Stimulated activated CD4-positive, alpha-beta T cell treated with anti-CD3 and anti-CD28 coated beads, Interleukin-4, amount 100 ng/mL, for 24 hours (primary cell): ENCODE data around the gene MS4A10.

Experiments
- DNase-seq: peaks from one replicate; pipeline ENCODE4 v3.0.0-alpha.2; 2020

Gene MS4A10

DNA sequence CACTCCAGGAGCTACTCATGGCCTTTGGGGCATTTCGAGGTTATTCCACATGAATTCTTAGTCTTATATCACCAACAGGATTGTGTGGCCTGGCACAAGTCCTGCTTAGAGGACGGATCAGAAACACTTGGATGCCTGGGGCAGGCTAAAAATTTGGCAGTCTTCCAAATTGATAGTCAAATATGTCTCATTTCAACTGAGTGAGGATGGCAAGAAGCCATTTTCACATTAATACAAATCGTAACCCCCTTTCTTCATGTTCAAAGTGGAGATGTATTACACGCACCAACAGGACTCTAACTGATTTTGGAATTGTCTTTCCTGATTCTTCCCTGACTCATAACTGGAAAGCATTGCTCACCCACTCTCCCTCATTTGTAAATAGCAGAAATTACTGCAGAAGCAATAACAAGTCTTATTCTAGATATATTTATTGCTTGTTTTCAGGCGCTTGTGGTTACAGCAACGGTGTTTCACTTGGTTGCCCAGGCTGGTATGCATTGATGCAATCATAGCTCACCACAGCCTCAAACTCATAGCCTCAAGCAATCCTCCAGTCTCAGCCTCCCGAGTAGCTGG, 46.5 kb downstream of the MS4A10 start:
- DNase-seq = no peak

DNA sequence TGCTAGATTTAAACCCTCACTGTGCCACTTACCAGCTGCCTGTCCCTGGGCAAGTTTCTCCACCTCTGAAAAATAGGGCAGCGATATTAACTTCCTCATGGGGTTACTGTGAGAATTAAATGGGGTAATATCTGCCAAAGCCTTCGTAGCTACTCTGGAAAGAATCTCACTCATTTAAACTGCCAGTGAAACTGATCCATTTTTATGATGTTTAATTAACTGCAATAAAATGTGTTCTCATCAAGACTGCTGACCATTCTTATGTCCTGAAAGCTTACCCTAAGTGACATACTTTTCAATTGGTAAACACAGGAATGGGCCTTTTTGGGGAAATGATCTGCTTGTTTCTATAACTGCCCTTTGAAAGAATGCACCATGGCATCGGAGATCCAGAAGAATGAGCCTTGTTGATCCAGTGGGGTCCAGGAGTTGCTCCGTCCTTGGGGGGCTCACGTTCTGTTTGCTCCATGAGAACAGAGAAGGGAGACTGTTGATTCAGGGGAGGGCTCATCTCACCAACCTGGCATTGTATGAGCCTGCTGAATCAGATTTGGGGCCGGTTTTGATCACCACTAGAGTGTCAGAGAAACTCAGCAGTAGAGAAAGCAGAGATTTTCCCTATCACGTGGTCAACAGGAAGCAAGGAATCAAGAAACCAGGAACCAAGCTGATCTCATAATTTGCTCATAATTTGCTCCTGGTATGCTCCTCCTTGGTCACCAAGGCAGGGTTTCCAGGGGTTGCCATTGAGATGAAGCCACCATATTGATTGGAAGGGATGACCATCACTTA, 49.8 kb downstream of the MS4A10 start:
- DNase-seq = no peak

DNA sequence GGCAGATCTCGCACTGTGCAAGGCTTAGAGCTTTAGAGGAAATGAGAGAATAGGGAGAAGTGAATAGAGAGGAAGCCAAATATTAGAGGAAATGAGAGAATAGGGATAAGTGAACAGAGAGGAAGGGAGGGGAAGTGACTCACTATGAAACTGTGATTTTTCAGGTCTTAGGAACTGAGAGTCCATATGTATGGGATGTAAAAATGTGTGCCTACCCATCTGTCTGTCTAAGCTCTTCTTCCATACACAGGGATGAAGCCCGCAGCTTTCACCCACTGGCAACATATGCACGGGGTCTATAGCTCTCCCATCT, 50.4 kb downstream of the MS4A10 start:
- no peak for DNase-seq

DNA sequence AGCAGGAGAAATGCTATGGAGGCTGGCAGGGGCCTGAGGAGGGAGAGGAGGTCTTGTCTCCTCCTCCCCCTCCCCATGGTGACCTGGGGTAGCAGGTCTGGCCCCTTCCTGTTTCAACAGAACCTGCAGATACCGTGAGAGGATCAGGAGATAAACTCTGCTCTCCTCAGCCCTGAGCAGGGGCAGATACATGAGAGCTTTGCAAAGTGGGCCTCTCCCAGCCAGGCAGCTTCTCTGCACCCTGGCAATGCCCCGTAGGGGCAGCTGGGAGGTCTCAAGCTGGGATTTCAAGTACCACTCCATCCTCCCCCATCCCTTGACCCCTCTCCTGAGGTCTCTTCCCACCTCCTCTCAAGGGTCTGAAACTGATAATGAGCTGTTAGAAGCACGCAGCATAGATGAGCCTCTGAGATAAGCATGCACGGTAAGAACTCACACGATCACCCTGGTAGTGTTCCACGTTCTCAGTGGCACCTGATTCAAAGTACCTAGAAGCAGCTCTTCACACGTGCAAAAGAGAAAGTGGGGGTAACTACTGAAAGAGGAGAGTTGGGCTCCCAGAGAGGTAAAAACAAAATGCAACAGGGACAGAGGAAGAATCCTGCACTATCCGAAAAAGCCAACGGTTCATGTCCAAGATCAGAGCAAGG, 51.9 kb downstream of the MS4A10 start:
- no peak for DNase-seq

DNA sequence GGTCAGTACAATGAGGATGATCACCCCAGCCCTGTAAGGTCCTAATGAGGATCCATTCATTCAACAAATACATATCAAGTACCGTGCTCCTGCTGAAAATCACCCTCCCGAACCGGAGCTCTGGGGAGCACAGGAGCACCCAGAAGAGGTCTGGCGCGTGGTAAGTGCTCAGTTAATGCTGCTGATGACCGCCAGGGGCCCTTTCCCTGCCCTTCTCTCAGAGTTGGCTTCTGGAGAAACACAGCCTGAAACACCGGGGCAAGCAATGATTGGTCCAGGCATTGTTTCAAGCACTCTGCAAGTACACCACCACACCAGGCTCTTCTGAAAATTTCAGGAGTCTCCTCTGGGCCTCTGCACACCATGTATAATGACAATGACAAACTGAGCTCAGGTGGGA, 53.0 kb downstream of the MS4A10 start:
- DNase-seq = no peak

DNA sequence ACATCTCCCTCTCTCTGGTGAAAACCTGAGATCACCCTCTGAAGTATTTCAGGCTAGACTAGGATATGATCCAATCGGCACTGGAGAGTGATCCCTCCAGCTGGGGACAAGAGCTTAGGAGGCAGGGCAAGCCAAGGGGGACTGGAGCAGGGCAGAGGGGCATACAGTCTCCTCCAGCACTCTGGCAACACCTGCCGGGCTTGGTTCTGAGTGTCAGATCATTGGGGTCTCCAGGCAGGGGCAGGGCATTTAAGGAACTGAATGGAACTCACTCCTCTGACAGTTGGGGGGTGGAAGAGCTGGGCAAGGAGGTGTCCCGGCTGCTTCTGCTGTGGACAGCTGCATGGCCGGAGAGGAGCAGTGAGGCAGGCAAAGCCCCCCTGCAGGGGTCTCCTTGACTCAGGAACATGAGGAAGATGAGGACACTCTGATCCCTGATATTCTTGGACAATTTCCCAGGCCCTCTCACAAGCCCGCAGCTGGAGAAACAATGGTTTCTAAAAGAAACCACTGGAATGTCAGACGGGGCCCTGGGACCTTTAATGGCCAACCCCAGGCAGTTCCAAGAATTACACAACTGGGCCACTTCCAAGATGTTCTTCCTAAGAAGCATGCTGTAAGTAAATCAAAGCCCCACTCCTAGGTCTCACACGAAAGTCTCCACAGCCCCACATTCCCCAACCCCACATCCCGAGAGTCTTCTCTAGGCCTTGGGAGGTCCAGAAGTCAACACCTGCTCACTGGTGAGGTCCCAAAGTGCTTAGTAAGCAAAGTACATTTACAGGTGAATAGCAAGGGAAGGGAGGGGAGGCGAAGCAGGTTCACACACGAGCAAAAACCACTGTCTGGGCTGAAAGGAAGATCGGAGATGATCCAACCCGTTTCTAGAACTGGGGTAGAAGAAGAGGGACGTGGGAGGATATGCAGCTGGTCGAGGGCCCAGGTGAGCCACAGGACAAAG, 55.6 kb downstream of the MS4A10 start:
- no peak for DNase-seq

DNA sequence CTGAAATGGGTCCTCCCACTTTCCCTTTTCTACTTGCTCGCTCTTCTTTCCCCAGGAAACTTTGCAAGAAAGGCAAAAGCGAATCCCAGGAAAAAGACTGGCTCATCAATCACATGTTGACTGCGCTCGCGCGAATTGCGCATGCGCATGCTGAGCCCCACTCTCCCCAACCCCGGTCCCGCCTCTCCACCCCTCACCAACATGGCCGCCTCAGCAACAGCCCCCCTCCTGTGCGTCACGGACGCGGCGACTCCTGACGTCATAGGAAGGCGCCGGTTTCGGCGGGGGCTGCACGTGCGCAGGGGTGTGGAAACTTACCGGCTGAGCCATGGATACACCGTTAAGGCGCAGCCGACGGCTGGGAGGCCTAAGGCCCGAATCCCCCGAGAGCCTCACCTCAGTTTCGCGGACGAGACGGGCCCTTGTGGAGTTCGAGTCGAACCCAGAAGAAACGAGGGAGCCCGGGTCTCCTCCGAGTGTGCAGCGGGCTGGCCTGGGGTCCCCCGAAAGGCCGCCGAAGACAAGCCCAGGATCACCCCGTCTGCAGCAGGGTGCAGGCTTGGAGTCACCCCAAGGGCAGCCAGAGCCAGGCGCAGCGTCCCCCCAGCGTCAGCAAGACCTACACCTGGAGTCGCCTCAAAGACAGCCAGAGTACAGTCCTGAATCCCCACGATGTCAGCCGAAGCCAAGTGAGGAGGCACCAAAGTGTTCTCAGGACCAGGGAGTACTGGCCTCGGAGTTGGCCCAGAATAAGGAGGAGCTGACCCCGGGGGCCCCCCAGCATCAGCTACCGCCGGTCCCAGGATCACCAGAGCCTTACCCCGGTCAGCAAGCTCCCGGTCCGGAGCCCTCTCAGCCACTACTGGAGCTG, 56.9 kb downstream of the MS4A10 start, which contains the start of gene CCDC86:
TSS of gene CCDC86 (plus strand) at position 317 of the 871 bp plus-strand sequence. CDS start at position 329, 12 bp downstream.
- DNase-seq = peak; percentile 98

DNA sequence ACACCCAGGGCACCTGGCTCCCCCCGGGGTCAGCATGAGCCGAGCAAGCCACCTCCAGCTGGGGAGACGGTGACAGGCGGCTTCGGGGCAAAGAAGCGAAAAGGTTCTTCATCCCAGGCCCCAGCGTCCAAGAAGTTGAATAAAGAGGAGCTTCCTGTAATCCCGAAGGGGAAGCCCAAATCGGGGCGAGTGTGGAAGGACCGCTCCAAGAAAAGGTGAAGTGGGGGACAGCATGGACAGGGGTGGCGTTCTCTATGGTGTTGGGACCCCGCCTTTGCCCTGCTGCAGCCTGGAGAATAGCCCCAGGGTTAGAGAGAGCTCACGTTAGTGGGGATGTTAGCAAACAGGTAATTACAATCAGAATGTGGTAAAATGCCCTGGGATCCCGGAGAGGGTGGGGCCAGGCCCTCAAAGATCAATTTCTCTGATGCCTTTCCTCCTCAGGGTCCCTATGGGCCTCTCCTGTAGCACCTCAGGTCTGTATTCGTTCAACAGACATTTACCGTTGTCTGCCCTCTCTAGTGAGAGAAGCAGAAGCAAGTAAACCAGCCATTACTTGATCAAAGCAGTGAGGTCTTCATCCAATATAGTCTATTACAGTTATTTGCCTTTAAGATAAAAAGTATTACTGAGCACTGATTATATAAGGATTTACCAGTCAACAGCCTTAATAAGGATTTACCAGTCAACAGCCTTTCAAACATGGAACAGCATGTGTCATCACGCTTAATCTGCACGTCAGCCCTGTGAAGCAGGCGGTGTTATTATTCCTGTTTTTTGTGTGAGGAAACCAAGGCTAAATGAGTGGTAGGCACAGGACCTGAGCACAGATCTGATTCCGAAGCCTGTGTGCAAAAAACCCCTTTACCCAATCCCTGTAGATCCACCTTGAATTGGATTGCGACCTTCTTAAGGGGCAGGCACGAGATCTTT, 57.8 kb downstream of the MS4A10 start:
- DNase-seq = no peak

DNA sequence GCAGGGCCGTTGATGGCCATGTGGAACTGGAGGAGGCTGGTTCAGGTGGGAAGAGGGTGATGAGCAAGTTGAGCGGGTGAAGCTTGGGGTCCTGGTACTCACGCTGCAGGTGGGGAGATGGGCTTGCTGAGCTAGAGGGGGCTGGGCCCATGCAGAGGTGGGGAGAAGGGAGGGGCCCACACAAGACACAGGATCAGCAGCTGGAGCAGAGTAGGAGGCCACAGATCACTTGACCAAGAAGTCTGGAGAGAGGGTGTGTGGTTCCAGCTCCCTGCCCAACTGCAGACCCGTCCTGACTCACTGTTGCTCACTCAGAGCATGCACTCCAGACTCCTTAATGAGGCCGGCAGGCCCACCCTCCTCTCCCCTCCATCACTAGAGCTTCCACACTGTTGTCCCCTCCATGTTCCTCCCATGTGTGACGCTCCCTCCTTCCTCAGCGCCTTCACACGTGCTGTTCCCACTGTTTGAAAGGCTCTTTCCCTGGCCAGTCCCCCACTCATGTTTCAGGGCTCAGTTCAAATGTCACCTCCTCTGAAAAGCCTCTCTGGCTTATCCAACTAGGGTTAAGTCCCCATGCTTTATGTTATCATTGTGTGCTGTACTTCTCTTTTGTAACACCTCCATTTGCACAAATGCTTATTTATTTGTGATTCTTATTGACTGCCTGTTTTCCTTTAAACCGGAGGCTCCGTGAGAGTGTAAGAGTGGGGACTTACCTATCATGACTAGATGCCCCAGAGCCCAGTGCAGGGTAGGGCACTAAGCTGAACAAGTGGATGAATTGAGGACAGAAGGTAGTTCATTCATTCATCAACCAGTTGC, 59.1 kb downstream of the MS4A10 start:
- DNase-seq = no peak

DNA sequence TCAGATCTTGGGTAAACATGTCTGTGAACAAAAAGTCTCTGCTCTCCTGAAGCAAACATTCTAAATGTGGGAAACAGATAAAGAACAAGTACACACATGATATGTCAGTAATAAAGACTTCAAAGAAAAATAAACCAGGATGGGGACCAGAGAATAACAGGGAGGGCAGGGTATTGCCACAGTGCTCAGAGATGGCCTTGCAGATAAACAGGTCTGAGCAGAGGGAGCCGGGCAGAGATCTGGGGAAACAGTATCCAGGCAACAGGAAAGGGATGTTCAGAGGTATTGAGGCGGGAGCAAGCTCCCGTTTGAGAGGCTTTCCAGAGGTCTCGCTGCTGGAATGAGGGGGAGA, 59.7 kb downstream of the MS4A10 start:
- no peak for DNase-seq

DNA sequence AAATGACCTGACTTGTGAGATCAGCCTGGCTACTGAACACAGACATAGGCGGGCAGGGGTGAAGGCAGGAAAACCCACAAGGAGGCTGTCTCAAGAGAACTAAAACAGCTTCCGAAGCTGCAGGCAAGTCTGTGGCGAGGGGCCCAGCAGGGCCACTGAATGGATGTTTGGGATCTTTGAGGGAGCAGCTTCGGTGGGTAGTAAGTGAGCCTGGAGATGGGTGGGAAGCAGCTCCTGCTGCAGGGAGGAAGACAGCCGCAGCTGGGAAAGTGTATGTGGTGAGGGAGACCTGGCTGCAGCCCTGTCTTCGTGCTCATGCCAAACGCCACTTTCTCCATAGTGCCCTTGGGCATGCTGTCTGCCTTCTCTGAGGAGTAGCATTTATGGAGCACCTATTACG, 60.2 kb downstream of the MS4A10 start:
- no peak for DNase-seq

DNA sequence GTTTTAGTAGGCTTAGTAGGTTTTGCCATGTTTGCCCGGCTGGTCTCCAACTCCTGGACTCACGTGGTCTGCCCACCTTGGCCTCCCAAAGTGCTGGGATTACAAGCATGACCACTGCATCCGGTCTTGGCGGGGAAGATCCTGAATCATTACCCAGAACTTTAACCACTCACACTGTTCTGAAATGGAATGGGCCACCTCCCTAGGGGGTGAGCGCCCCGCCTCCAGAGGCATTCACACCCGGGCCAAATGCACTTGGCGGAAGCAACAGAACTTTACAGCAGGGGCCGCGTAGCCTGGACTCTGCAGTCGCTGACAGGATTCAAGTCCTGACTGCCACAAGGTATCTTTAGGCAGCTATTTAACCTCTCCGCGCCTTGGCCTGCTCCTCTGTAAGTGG, 62.1 kb downstream of the MS4A10 start:
- DNase-seq = no peak

DNA sequence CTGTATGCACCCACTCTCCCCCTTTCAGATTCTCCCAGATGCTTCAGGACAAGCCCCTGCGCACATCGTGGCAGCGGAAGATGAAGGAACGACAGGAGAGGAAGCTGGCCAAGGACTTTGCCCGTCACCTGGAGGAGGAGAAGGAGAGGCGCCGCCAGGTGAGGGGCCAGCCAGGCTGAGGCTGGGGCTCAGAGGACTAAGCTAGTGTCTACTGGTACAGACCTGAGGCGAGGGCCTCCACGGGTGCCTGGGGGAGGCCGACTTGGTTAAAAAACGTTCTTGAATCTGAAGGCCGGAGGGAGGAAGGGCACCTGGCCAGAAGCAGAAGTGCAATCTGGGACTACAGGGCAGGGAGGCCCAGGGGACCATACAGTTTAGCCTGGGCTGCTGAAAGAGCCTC, 62.8 kb downstream of the MS4A10 start:
- no peak for DNase-seq

DNA sequence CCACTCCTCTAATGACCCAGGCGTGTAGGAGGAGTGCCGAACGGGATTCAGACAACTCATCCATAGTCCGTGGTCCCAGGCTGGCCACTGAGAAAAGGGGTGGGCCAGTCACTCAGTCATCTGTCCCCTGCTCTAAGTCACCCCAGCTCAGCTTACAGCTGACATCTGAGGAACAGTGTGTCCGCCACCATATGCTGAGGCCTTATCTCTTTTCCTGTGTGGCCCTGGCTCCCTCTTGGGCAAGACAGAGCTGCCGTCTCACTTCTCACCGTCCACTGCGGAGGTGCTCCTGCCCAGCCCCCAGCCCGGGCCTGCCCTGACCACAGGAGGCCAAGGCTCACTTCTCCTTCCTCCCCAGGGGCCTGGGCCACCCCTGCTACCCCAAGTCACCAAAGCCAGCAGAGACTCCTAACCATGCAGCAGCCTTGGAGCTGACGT, 63.6 kb downstream of the MS4A10 start:
- DNase-seq = no peak

DNA sequence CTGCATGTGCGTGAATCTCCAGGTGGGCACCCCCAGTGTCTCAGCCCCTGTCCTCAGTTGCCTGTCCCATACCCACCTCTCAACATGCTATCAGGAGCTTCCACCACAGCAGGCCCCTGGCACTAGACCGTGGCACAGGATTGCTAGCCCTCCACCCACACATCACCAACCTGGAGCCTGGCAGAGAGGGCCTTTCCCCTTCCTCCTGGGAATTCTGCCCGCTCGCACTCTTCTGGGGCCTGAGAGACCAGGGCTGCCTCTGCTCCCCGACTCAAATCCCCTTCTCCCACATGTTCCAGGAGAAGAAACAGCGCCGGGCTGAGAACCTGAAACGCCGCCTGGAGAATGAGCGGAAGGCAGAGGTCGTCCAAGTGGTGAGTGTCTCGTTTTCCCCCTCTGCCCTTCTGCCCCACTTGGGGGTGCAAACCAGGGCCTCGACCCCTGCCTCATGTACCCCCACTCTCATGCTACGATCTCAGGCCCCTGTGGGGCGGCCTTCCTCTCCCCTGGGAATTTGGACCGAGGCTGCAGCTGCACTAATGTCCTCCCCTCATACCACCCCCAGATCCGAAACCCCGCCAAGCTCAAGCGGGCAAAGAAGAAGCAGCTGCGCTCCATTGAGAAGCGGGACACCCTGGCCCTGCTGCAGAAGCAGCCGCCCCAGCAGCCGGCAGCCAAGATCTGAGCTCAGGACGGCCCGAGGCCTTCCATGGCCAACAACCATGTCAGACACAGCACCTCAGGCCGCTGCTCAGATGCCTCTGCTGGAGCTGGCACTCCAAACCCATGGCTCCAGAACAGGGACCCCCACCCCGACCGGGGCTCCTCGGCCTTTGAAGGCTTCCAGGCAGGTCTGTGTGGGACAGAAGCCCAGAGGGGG, 64.7 kb downstream of the MS4A10 start:
- no peak for DNase-seq
